HG02571 (cell line): Measurements from ENCODE around the gene ADK.

Source experiments
- ATAC-seq: cut with Tn5 transposase; IDR thresholded peaks from one replicate; pipeline ENCODE4 v1.9.1; 2021; ENCODE audit warnings: mild to moderate bottlenecking, moderate library complexity; ENCODE audit not compliant: unreplicated experiment

ADK gene

DNA sequence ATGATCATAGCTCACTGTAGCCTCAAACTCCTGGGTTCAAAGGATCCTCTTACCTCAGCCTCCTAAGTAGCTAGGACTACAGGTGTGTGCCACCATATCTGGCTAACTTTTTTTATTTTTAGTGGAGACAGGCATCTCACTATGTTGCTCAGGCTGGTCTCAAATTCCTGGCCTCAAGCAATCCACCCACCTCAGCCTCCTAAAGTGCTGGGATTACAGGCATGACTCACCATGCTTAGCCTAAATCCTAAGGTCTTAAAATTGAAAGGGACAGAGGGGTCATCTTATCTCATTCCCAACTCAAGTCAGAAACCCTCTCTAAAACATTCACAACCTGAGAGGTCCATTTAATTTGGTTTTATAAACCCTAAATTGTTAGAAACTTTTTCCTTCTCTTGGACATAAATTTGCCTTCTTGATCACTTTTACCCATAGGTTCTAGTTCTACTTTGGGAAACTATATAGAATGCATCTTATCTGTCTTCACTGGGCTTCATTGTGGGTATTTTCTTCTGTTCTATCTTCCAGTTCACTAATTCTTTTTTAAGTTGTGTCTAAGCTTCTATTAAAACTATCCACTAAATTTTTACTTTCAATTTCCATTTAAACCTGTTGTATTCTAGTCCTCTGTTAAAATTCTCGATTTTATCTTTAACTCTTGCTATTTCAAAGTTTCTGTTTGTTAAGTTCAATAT lies 492.0 kb downstream of the ADK start:
- ATAC-seq, result no peak

GRCh38 chr10:74643596-74643975 lies 492.6 kb downstream of the ADK start:
- no peak for ATAC-seq

- ATAC-seq, result no peak
Measured at GRCh38 chr10:74644738-74645137, 493.7 kb downstream of the ADK start.

- ATAC-seq, result no peak
Measured at GRCh38 chr10:74645692-74646091, 494.7 kb downstream of the ADK start.

- ATAC-seq, result no peak
Measured at GRCh38 chr10:74650613-74651012, 499.6 kb downstream of the ADK start.

- no peak for ATAC-seq
Measured at GRCh38 chr10:74651565-74651964, 500.5 kb downstream of the ADK start.

DNA sequence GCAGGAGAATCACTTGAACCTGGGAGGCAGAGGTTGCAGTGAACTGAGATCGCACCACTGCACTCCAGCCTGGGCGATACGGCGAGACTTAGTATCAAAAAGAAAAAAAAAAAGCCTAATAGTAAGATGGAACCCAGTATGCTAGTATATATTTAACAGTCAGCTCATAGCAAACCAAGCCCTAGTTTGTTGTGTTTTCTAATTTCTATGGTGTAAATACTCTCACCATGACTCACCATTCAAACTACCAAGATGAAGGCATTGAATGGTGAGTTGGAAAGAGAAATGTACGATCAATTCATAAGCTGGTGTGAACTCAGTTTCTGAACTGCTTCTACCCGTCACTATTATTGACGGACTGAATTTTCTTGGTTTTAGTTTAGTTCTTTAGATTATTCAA lies 501.6 kb downstream of the ADK start:
- ATAC-seq, result no peak

DNA sequence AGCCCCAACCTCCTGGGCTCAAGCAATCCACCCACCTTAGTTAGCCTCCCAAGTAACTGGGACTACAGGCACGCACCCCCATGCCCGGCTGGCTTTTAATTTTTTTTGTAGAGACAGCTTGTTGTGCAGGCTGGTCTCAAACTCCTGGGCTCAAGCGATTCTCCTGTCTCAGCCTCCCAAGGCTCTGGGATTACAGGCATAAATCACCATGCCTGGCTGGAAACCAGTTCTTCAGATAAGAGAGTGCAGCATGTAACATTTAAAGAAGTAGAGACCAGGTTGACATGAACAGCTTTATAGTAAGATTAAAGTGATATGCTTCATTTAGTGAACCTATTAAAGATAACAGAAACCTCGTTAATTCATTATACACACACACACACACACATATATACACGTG lies 507.5 kb downstream of the ADK start:
- no peak for ATAC-seq

DNA sequence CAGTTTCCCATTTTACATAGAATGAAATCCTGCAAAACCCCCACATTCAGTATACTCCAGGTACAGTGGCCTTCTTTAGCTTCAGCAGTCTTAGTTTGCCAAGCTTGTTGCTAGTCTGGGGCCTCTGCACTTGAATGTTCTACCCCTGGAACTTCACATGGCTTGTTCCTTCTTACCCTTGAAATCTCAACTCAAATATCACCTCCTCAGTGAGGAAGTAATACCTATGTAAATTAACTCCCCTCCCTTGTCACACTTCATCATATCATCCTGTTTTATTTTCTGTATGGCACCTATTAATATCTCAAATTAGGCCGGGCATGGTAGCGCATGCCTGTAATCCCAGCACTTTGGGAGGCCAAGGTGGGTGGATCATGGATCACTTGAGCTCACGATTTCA lies 511.6 kb downstream of the ADK start:
- ATAC-seq, result no peak

DNA sequence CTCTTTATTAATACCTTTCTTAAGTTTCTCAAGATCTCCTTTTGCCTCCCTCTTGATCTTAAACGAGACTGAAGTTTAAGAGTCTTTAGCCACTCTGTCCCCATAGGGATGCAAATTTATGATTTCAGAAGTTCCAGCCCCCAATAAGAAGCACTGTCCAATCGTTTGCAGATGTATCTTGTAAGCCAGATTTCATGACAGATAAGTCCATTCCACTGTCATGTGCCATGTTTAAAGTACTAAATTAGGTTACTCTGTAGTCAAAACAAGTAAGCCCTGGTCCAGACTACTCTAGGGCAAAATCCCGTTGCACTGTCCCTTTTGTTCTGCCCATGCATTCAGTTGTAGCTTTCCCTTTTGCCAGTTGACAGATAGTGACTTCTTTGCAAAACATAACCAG lies 518.2 kb downstream of the ADK start:
- no peak for ATAC-seq

DNA sequence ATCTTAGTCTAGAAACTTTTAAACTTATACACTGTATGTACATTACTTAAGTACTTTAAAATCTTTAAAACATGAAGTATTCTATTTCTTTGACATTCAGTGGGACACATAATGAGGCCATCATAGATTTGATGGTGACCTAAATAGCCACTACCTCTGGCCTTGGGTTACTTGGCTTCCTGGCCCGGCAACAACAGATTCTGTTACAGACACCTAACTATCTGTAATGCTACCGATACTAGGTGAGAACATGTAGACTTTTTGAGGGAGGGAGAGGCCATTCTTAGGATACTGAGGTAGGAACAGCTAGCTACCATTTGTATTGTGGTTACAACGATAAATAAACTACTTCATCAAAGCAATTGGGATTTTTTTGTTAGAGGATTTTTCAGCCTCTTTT lies 520.7 kb downstream of the ADK start:
- ATAC-seq, result no peak

DNA sequence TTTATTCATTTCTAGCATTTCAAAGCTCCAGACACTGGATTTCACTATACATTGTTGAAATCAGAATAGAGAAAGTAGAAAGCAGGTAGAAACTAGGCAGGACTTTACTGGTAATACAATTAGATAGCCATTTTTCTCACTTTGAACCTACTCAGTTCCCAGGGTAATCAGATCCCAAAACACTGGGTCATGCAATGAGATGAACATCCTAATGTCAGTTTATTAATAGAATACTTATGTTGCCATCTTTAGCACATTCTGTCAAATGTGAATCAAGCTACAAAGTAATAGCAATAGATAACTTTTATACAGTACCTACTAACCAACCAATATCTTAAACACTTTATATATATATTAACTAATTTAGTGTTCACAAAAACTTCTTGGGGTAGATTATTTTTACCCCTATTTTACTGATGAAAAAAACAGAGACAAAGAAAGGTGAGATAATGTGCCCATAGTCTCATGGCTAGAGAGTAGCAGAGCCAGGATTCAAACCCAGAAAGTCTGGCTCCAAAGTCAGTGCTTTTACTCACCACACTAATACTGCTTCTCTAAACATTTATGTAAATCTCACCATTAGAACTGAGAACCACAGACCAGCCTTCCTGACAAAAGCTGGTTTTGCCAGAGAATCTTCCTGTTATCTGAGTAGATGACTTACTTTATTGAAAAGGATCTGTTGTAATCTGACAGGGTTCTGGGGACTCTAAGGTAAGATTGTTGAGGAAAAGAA lies 521.6 kb downstream of the ADK start:
- no peak for ATAC-seq

DNA sequence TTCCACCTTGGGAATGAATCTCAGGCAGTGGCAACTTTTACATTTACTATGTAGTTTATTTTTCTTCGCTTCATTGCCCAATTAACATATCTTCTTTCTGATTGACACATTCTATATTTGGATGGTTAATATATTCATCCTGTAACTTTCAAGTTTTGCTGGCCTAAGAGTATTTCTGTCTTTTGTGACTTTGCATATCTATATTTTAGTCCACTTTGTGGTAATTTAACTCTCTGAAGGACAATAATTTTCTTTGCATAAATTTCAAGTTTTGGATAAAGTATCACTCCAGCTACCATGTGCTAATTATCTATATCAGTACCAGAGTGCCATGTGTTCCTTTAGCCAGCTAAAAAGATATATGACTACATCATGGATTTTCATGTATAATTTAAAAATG lies 523.9 kb downstream of the ADK start:
- ATAC-seq, result no peak

GRCh38 chr10:74675484-74675883 lies 524.5 kb downstream of the ADK start:
- no peak for ATAC-seq

GRCh38 chr10:74677951-74678350 lies 526.9 kb downstream of the ADK start:
- peak; percentile 74 for ATAC-seq

DNA sequence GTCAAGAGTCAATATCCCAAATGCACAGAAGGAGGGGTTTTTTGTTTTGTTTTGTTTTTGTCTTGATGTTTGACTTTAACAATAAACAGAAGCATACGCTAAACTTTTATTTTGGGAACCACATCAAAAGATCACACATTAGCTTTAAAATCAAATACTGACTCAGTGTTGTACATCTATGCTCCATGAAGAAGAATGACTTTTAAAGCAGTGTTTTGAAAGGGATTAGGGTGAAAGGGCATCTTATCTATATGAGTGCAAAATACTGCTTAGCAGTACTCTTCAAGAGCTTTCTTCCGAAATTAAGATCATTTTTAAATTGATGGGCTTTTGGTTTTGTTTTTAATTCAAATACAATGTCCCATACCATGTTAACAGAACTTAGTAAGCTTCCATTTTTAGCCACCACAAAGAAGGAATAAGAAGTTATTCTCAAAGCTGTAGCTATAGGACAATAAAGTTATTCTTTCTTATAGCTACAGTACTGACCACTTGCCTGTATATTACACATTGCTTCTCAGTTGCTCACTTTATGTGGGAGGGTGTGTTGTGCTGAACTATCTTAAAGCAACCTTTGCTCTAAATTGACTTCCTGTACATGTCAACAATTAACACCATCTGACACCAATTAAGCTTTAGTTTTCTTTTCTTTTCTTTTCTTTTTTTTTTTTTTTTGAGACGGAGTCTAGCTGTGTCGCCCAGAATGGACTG lies 531.1 kb downstream of the ADK start:
- ATAC-seq, result no peak

DNA sequence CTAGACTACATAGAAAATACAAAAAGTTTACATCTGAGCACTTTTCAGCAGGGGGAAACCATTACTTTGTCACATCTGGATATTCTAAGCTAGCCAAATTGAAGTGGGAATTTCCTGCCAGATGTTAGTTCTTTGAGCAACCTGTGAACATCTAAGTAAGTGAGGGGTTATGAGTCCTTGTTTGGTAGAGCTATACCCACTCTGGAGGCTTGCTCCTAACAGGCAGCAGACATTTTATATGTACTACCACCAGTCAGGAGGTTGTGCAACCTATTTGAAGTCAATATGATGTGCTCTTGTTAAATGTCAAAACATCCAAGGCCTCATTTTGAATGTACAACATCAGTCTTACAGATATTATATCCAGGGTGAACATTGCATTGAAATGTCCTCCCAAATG lies 532.0 kb downstream of the ADK start:
- no peak for ATAC-seq

DNA sequence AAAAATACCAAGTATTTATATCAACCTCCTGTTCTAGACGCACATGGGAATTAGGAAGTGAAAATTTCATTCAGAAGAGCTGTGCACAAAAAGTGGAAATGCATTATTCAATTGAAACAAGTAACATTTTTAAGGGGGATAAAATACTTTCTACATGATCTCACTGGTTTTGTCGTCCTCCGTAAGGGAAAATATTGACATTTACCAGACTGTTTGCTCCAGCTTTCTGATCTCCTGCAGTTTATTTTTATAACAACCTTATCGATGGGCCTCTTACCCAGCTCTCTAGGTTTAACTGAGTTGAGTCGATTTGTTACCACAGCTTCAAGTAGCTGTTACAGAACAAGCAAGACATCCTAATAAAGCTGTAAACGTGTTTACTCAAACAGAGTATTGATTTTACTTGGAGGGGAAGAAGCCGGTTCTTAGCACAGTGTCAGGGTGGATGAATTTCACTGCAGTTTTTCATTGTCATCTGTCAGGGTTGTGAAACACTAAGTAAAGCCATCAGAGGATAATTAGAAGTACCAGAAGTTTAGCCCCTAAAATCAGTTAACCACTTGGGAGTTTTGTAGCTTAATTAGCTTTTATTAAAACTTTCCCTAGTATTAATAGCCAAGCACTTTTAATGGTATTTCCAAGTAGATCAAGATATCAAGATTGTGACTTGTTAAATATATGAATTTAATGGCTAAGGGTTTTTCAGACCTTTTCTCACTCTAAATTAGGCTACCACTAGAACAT lies 532.8 kb downstream of the ADK start:
- ATAC-seq, result no peak

GRCh38 chr10:74684462-74684861 lies 533.4 kb downstream of the ADK start:
- ATAC-seq, result no peak

- ATAC-seq, result no peak
Measured at GRCh38 chr10:74685564-74685963, 534.5 kb downstream of the ADK start.

GRCh38 chr10:74690393-74690792 lies 539.4 kb downstream of the ADK start:
- no peak for ATAC-seq
